ENCODE measurements around the gene TGIF1.

TGIF1 gene

DNA sequence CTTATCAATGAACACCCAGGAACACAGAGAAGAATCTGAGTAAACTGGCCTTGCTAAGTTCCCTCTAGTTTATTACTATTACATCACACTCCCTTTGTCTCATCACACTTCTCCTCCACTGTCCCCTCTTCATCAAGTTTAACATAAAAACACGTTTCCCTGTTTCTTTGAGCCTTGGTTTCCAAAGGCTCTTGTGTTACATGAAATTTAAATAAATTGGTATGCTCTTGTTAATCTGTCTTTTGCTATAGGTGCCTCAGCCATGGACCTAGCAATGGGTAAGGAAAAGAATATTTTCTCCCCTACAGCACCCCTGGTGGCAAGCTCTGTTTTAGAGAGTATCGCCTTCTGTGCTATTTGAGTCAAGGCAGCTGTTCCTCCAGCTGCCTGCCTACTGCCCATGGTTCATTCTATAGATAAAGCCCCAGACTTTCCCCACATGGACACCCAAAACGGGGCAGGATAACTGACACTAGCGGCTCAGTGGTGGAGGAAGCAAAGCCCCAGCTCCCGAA, 31.8 kb downstream of the TGIF1 start:
- no peak for DNase-seq

DNA sequence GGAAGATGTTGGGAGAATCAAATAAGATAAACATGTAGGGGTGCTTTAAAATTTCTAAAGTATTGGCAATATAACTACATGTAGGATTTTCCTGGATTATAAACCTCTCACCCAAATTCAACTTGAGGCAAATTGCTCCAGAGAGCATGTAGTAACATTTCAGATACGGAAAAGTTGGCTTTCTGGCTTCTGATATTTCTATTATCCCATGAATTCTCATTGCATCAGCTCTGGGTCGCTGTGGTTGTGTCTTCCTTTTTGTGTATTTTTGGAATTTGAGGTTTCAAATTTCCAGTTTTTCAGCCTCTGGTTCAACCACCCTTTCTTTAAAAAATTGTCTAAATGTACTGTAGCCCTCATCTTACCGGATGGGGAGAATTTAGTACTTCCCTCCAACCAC, 32.3 kb downstream of the TGIF1 start:
- DNase-seq, result no peak

DNA sequence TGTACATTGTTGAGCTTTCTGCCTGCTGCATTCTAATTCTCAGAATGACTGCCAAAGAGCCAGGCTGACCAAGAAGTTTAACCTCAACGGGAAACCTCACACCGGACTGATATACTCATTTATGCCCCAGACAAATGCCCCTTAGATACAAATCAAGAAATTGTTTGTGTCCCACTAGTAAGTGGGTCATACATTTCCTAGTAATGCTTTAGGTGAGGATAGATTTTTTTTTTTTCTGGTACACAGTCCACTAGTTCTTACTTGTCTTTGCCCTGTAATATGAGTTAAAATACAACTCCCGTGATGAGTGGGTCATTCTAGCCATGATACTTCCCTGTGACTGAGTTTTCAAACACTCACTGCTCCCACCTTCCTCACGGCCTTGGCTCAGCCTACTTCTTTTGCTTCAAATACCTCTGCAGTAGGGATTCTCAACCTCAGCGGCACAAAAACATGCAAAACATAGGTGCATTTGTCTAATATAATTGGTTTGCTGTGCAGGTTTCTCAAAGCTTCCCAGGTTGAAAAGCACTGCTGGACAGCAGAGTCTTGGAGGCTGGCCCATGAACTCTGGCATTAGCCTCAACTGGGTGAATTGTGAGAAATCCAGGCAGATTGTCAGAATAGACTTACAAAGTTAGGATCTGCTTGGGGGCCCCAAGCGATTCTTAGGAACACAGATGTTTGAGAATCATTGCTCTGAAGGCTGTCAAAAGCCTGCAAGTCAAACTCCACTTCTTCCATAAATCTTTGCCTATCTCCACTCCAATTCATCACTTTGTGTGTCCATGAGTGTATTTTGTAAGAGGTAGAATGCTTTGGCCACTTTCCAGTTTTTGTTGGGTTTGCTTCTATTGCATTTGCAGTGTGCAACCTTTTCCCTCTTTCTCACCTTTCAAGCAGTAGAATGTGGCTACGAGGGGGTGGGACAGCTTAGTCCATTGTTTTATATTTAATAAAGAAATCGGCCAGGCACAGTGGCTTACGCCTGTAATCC, 35.5 kb downstream of the TGIF1 start:
- no peak for DNase-seq

DNA sequence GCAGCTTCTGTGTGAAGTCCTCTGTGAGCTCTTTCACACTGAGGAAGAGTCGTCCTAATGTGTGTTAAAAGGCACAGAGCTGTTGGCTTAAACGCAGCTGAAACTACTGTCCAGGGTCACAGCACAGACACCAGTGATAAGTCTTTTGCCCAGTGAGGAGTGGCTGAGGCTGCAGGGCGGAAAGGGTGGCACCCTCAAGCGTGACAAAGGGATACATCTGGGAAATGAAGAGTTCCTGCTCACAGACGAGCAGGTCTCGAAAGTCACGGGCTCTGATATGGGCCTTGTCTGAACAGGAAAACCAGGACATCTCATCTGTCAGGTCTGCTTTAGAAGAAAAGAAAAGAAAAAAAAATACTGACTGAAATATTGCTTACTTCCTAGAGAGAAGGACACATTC, 36.5 kb downstream of the TGIF1 start:
- no peak for DNase-seq

DNA sequence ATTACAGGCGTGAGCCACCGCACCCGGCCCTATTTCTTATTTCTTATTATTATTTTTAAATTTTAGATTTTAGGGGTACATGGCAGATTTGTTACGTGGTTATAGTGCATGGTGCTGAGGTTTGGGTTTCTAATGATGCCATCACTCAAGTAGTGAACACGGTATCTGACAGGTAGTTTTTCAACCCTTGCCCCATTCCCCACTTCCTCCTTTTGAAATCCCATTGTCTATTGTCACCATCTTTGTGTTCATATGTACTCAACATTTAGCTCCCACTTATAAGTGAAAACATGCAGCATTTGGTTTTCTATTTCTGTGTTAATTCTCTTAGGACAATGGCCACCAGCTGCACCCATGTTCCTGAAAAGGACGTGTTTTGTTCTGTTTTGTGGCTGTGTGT, 39.5 kb downstream of the TGIF1 start:
- no peak for DNase-seq

DNA sequence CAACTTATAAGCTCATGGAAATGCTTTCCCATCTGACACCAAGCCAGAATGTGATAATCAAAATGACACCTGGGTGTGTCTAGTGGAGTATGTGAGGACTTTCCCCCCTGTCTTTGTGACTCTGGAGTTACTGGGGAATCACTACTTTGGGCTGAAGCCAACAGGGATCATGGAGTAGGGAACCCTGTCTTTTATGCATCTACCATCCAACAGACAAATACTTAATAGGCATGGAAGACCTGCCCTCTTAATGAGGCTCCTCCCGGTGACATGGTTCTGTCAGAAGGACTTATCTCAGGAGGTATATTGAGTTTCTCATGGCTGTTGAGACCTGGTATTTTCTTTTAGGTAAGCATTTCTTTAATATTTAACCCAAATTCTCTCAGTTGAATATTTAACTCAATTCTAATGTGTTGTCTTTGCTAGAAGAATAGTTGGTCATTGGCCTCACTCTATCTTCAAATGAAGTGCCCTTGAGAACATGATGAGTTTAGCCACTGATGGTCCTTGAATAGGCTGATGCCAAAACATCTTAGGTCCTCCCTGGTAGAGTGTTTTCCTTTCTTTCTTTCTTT, 42.1 kb downstream of the TGIF1 start:
- DNase-seq, result no peak

DNA sequence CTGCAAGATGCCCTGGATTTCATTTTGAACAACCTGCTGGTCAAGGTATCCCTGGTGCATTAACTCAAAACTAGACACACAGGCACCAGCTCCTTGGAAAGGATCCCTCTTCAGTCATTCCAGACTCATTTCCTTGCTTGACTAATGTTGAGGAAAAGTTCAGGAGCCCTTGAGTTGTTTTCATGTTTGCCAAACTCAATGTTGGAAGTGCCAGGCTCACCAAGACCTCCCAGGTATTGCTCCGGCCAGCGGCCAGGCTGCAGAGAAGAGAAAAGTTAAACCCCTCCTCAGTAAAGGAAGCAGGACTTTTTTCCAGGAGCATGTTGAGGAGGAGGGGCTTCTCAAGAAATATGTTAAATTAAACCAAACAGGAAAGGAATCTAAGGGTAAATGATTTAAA, 42.7 kb downstream of the TGIF1 start:
- no peak for DNase-seq

DNA sequence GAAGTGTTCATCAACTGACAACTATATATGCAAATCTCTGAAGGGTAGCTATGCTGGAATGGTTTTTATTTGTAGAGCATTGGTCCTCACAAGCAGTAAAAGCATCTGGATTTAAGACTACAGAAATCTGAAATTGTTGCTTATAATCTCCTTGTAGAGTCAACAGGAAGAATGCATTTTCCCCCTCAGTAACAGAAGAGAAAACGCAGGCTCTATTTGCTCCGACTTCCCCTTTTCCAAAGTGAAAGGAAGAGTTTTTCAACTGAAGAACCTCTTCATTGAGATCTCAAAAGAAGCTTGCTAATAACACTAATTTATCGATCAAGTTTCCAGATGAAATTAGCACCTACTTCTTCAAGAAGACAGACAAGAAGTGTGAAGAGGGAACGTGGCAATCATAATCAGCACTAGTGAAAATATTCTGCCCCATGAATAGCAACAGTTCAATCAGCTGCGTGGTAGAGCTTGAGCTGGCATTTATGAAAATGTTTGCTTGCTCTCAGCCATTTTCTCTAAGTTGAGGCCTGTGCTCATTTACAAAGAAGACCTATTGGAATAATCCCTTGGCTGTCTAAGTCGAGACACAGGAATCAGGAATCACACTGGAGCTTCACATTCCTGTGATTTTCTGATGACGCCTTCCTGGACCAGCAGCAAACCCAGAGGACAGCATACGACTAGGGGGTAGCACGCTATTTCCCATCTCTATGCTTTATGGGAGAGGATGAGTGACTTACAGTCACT, 43.7 kb downstream of the TGIF1 start:
- no peak for DNase-seq

DNA sequence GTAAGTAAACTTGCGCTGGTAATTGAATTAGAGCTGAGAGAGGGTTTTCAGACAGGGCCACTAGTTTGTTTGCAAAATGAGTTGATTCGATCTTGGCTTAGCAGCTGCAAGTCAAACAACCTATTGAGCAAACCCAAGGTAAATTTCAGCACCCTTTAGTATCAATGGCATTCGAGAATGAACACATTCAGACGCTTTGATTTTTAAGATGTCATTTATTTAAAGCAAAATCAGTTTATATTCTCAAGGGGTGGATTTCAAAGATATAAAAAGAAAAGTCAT, 44.2 kb downstream of the TGIF1 start:
- no peak for DNase-seq

DNA sequence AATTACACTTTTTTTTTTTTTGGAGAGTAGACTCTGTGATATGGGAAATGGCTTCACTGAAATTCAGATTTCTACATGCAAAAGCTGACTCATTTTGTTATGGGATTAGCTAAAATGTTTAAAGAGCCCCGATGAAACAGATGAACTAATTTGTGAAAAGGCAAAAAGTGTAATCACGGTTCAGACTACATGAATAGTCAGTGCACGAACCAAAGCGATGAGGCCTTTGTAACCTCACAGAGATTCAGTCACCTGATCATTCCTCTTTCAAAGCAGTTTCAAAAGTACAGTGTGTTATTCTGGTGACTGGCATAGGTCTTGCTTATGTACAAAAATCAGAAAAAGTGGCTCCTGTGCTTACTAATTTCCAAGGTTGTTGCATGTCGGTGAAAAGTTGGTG, 44.6 kb downstream of the TGIF1 start:
- DNase-seq, result no peak

DNA sequence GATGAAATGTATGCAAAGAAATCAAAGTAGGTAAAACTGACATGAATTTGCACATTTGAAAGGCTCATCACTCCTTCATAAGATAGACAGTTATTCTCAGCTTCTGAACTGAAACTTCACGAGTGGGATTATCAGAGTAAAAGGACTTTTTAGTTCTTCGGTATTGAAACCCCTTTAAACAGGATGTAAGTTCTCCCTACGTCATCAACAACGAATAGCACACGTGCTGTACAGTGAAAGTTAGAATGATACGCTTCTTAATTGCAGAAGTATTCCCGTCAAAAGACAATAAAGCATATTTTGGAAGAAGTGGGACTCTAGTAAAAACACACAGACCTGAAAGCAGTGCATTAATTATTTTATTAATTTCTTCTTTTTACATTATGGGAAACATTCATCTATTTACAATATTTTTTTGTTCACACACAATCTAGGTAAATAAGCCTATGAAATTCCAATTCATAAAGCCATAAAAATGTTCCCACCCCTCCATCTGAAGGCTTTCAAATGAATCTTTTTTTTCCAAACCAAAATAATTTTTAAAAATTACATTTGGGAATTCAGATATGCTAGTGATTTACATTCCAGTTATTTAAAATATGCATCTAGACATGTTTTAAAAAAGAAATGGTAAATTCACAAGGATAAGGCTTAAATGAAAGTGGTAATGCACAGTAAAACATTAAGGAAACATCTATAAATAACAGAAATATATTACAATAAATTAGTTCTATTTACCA, 45.9 kb downstream of the TGIF1 start:
- no peak for DNase-seq

DNA sequence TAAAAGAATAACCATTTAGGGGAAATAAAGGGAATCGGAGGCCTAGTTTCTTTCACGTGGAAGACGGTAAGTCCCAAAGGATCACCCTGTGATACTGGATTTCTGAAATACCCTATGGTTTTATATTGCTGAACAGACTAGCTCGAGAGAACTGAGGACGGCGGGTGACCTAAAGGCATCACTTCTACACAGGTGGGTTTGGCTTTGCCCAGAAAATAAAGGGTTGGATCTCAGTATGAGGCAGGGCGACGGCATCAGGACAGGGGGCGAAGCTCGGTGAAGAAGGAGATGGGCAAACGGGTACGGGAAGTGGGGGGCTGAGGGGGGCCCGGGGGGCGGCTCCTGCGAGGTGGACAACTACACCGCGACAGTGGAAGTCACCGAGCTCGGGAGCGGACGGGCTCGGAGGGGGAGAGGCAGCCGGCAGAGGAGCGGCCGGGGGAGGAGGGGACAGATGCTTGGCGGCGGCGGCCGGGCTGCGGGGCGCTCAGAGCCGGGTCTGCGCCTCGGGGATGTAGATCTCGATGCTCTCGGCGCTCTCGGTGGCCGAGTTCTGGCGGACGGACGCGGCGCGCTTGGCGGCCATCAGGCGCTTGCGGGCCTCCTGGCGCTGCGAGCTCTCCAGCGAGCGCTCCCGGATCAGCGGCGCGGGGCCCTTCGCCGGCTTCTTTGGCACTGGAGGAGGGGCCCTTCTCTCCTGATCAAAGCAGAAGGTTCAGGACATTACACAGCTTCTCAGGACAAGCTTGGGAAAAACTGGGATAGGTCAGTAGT, 48.9 kb downstream of the TGIF1 start:
- peak; percentile 72 for DNase-seq

DNA sequence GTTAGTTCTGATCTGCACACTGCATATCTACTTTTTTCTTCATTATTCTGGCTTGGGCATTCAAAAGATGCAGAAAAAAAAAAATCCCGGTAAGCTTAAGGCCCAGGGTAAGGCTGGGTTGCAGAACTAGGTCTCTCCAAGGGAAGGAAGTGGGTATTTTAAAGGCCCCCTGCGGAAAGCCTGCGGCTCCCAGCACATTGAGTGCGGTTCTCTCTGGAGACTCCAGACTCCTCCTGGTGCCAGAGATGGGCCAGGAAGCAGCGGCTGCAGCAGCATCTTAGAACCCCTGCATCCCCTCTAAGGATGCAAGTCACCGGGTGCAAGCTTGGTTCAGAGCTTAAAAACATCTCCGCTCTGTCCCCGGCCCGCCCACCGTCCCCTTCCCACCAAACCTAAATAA, 49.5 kb downstream of the TGIF1 start:
- no peak for DNase-seq

DNA sequence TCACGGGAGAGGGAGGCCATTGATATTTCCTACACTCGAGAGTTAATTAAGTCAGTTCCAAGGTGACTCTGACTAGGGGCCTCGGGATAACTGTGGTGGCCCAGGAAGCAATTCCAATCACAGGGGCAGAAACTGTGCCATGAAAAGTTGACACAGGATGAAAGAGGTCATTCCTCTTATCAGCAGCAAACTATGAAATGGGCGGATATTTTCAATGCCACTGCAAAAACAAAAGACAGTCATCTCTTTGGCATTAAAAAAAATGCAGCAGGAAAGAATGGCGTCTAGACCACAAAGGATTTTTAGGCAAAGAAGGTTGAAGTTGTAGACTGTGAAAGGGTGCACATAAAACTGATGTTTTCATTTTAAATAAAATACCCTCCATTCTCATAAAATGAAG, 50.0 kb downstream of the TGIF1 start:
- DNase-seq, result no peak

DNA sequence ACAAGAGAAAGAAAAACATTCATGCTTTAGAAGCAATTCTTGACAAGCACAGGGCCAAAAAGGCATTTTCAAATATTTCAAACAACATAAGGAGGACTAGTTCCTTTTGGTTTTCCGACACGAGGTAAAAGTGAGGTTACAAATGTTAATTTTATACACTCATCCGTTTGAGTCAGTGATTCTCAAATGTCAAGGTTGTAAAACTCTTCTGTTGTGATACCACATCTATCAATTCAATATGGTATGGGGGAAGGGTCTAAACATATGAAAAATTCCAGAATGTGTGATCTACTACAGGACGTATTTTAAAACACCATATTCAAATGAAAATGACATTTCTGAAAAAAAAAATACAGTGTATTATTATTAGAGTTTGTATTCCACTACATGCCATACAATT, 52.7 kb downstream of the TGIF1 start:
- no peak for DNase-seq

DNA sequence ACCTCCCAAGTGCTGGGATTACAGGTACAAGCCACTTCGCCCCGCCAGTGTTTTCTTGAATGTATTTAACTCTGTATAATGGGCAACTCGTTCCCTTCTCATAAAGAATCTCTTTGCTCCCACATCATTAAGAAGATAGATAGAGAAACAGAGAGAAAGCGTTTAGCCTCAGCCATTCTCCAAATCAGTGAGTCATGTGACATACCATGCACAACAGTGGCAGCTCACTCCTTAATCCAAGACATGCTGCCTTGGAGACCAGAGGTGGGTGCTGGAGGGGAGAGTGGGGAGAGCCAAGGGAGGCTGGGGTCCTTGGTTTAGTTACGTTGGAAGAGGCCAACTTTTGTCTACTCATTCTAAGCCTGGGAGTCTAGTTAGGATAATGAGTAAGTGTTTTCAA, 54.7 kb downstream of the TGIF1 start:
- no peak for DNase-seq

DNA sequence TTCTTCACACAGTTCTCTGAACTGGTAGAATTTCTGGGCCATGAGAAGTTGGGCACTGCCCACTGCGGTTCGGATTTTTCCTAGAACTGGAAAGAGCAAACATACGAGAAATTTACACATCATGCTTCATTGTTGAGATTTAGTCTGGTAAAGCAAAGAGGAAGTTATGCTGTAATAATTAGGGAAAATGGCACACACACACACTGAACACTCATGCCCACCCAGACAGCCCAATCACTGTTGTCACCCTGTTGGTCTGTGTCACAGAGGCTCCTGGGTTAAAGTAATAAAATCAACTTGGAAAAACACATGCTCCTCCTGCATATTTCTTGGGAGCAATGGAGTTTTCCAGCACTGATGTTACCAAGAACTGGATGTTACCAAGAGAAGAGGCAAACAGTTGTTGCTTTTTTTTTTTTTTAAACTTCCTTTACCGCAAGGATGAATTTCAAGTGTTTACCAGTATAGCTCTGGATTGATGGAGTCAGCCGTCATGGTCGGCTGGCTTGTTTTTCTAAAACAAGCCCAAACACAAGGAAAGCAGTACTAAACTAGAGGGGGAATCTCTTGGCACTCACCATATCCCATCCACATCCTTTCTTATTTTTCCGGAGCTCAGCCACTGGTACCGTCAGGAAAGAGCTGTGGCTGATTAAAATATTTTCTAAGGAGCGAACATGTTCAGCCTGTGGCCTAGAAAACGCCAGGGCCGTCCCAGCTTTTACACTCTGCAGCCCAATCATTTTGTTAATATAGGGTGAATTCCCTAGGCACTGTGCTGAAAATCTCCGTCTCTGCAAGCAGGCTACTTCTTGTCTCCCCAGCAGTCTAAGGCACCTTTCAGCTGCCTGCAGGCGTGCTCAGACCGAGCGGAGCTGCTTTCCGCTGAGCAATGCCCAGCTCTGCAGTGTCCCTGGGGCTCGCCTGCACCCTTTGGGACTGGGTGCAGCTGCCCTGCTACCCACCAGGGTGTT, 58.9 kb downstream of the TGIF1 start:
- peak; percentile 57 for DNase-seq
